Upper lobe of left lung (tissue), 6 donors: ENCODE results near the gene SH2B3. TPM values are rescaled to one million over a fixed set of nuclear protein-coding genes. Genes with fewer than 3 reads are reported as not detected.
A peak's percentile ranks its signal among the peaks of the same experiment; 100 is the strongest.

ENCODE experiments used
- ATAC-seq, 2 donors: fragments of 200-7000 bp; cut with Tn5 transposase; one replicate each; pipeline ENCODE4 v1.9.1; 2022; ENCODE audit warnings: mild to moderate bottlenecking in 2 of 2, moderate library complexity in 2 of 2; ENCODE audit not compliant: low FRiP score in 2 of 2
- DNase-seq, 2 donors: peaks; one replicate each; pipeline ENCODE4 v3.0.0-alpha.2; 2019 to 2020
- H3K27ac ChIP-seq, 4 donors: fragments of 200-600 bp; sonication (generic); one replicate each; pipeline ENCODE4 v1.5.1; 2016 to 2019
- H3K27me3 ChIP-seq, 4 donors: fragments of 200-600 bp; sonication (generic); one replicate each; pipeline ENCODE4 v1.5.1; 2017 to 2019
- H3K36me3 ChIP-seq, 4 donors: fragments of 200-600 bp; sonication (generic); one replicate each; pipeline ENCODE4 v1.5.1; 2016 to 2019
- H3K4me1 ChIP-seq, 4 donors: fragments of 200-600 bp; sonication (generic); one replicate each; pipeline ENCODE4 v1.5.1; 2018 to 2019
- H3K4me3 ChIP-seq, 4 donors: fragments of 200-600 bp; sonication (generic); one replicate each; pipeline ENCODE4 v1.5.1; 2017 to 2019; ENCODE audit warnings: mild to moderate bottlenecking in 2 of 4, moderate library complexity in 1 of 4
- H3K9me3 ChIP-seq, 4 donors: fragments of 200-600 bp; sonication (generic); one replicate each; pipeline ENCODE4 v1.5.1; 2018 to 2019
- CTCF ChIP-seq, 6 experiments: fragments of 450-650 bp in 4 of 6; fragments of 200-600 bp in 2 of 6; sonication (generic) in 2 of 6; IDR thresholded peaks; one replicate each; pipeline ENCODE4 v1.5.1; 2016 to 2019; ENCODE audit warnings: antibody characterized with exemption in 6 of 6
- EP300 ChIP-seq, 4 donors: sonication (generic); formaldehyde crosslinking; IDR thresholded peaks; one replicate each; pipeline ENCODE4 v1.5.1; 2017; ENCODE audit warnings: antibody characterized with exemption in 4 of 4, control low read depth in 2 of 4
- POLR2A ChIP-seq, 4 donors: fragments of 450-650 bp; IDR thresholded peaks; one replicate each; pipeline ENCODE4 v1.5.1; 2016 to 2017; ENCODE audit warnings: antibody characterized with exemption in 4 of 4, mild to moderate bottlenecking in 2 of 4
- POLR2AphosphoS5 ChIP-seq, 2 donors: sonication (generic); formaldehyde crosslinking; IDR thresholded peaks; one replicate each; pipeline ENCODE4 v1.5.1; 2017; ENCODE audit warnings: antibody characterized with exemption in 2 of 2
- WGBS, 2 donors: methylation state at CpG; one replicate each; pipeline ENCODE4 v1.1.5; 2017 to 2018; 5-methylcytosine and 5-hydroxymethylcytosine counted together
- total RNA-seq, 6 donors: library from RNA; depleted of rRNA in 4 of 6; stranded (reverse); fragments of >200 nt in 4 of 6; gene quantifications; one replicate each; pipeline versions ENCODE4 v1.1.0 to v1.2.1, GENCODE V29; 2016 to 2021
- donor health status: DM: no; HTN: no; CAD: no; lungs with moderate emphysema.
- donor health status: DM: no; HTN: yes; CAD: no; lungs with severe emphysema.

The SH2B3 gene
- total RNA-seq, 6 donors from 2014 or later = 24.8 to 128 (median 52.5) TPM

- TF ChIP-seq POLR2A (IDR thresholded peaks at IDR 0.05) (no peak), CTCF (IDR thresholded peaks at IDR 0.05) (no peak), EP300 (IDR thresholded peaks at IDR 0.05) (no peak), POLR2AphosphoS5 (IDR thresholded peaks at IDR 0.05) (no peak)
- Histone ChIP-seq H3K4me1 (peaks cover 55 to 75% (median 63%) of the 10 kb centered on the region in 4 donors), H3K9me3 (no peaks in the 10 kb centered on the region), H3K27me3 (no peaks in the 10 kb centered on the region), H3K4me3 (no peak overlapping the region), H3K27ac (peak overlapping the region in 3 of 4 donors; percentile 77 to 89 (median 87)), H3K36me3 (peaks cover 11 to 81% (median 49%) of the 10 kb centered on the region in 4 donors)
- ATAC-seq (no peak), DNase-seq (peak in 1 of 2 donors; percentile 25)
- 78 to 85% methylated on average over 9 to 20 of the region's 20 CpGs for WGBS, 2 donors
Observed at GRCh38 chr12:111446631-111447570, 41.2 kb downstream of the SH2B3 start.

- WGBS, 2 donors = 90 to 93% methylated on average over 28 of the region's 28 CpGs
- Histone ChIP-seq H3K27ac (peak overlapping the region in 3 of 4 donors; percentile 77 to 89 (median 87)), H3K9me3 (no peaks in the 10 kb centered on the region), H3K27me3 (no peaks in the 10 kb centered on the region), H3K4me3 (no peak overlapping the region), H3K36me3 (peaks cover 11 to 89% (median 48%) of the 10 kb centered on the region in 4 donors), H3K4me1 (peaks cover 47 to 67% (median 55%) of the 10 kb centered on the region in 4 donors)
- no peak for ATAC-seq
- no peak for TF ChIP-seq CTCF (IDR thresholded peaks at IDR 0.05)
- TF ChIP-seq POLR2AphosphoS5 (IDR thresholded peaks at IDR 0.05) = no peak
- TF ChIP-seq POLR2A (IDR thresholded peaks at IDR 0.05) = no peak
- no peak for TF ChIP-seq EP300 (IDR thresholded peaks at IDR 0.05)
- peak in 1 of 2 donors; percentile 50 for DNase-seq
Observed at GRCh38 chr12:111447571-111448265, 42.0 kb downstream of the SH2B3 start.

GRCh38 chr12:111448266-111448830 is 42.6 kb downstream of the SH2B3 start:
- no peak for ATAC-seq
- peaks cover 42 to 62% (median 50%) of the 10 kb centered on the region in 4 donors for H3K4me1 ChIP-seq

More at GRCh38 chr12:111448266-111448830, 42.6 kb downstream of the SH2B3 start:
- H3K27ac ChIP-seq = peak overlapping the region in 2 of 4 donors; percentile 53 to 89
- 51 to 68% methylated on average over 9 of the region's 9 CpGs for WGBS, 2 donors
- TF ChIP-seq POLR2AphosphoS5 (IDR thresholded peaks at IDR 0.05) (no peak), POLR2A (IDR thresholded peaks at IDR 0.05) (no peak), CTCF (IDR thresholded peaks at IDR 0.05) (no peak), EP300 (IDR thresholded peaks at IDR 0.05) (no peak)
- DNase-seq = no peak
- H3K27me3 ChIP-seq = no peaks in the 10 kb centered on the region
- no peaks in the 10 kb centered on the region for H3K9me3 ChIP-seq
- peaks cover 11 to 90% (median 51%) of the 10 kb centered on the region in 4 donors for H3K36me3 ChIP-seq
- no peak overlapping the region for H3K4me3 ChIP-seq
